Urinary bladder (tissue), 4 donors: ENCODE results near the gene UBE2H. TPM values are rescaled to one million over a fixed set of nuclear protein-coding genes. Genes with fewer than 3 reads are reported as not detected.
"Not testable (repeated sequence)": the region's sequence is repeated elsewhere in the genome, so short reads cannot be mapped to it uniquely, and the experiment has no call there.

ENCODE experiments used
- DNase-seq: peaks from one replicate; pipeline ENCODE4 v3.0.0-alpha.2; 2015; ENCODE audit errors: extremely low spot score
- H3K27ac ChIP-seq: one replicate; pipeline ENCODE4 v1.5.1; 2013; ENCODE audit warnings: low read depth, mild to moderate bottlenecking, moderate library complexity
- H3K36me3 ChIP-seq: one replicate; pipeline ENCODE4 v1.6.1; 2013; ENCODE audit warnings: mild to moderate bottlenecking, moderate library complexity; ENCODE audit not compliant: insufficient read depth
- H3K4me1 ChIP-seq: one replicate; pipeline ENCODE4 v1.6.1; 2013; ENCODE audit warnings: mild to moderate bottlenecking, moderate library complexity; ENCODE audit not compliant: insufficient read depth
- H3K4me3 ChIP-seq: one replicate; pipeline ENCODE4 v1.5.1; 2013; ENCODE audit warnings: low read depth, low read length
- WGBS: extraction: QIAGEN DNeasy Blood & Tissue Kit; methylation state at CpG from one replicate; pipeline ENCODE4 v1.1.7; 2013; 5-methylcytosine and 5-hydroxymethylcytosine counted together
- polyA plus RNA-seq: library from polyadenylated mRNA; stranded (reverse); fragments of 200-250 nt; gene quantifications from one replicate; pipeline ENCODE4 v1.2.3, GENCODE V29; 2013
- total RNA-seq: library from RNA; depleted of rRNA; stranded (reverse); fragments of >200 nt; gene quantifications from one replicate; pipeline ENCODE4 v1.2.3, GENCODE V29; 2014
- donor health status: healthy with polysubstance abuse.
- donor health status: healthy.

The UBE2H gene
- total RNA-seq (86.3 TPM), polyA plus RNA-seq (43.0 TPM)

- 7% methylated on average over 58 of the region's 58 CpGs for WGBS
- Histone ChIP-seq H3K36me3 (no peaks in the 10 kb centered on the region), H3K4me3 (peak within 1 kb of the TSS; percentile 96), H3K4me1 (no peaks in the 10 kb centered on the region), H3K27ac (peak within 1 kb of the TSS; percentile 99)
- no peak for DNase-seq
Observed at GRCh38 chr7:129952653-129953560, at the start of gene UBE2H. Gene UBE2H (minus strand): TSS chr7:129952960. CDS start chr7:129952555, 405 bp downstream.

- WGBS, result 80% methylated on average over 5 of the region's 5 CpGs
- no peaks in the 10 kb centered on the region for H3K36me3 ChIP-seq
- no peaks in the 10 kb centered on the region for H3K4me1 ChIP-seq
- no peak overlapping the region for H3K4me3 ChIP-seq
- DNase-seq, result no peak
- no peak overlapping the region for H3K27ac ChIP-seq
Observed at GRCh38 chr7:129998446-129998845, 45.7 kb upstream of the UBE2H start.

- no peaks in the 10 kb centered on the region for H3K36me3 ChIP-seq
- no peaks in the 10 kb centered on the region for H3K4me1 ChIP-seq
- H3K27ac ChIP-seq, result no peak overlapping the region
- no peak for DNase-seq
- 76% methylated on average over 5 of the region's 5 CpGs for WGBS
- no peak overlapping the region for H3K4me3 ChIP-seq
Observed at GRCh38 chr7:129997285-129997684, 44.5 kb upstream of the UBE2H start.

GRCh38 chr7:129993275-129993674, 40.5 kb upstream of the UBE2H start:
- 70% methylated on average over 8 of the region's 8 CpGs for WGBS

GRCh38 chr7:129990403-129991192, 37.8 kb upstream of the UBE2H start:
- H3K36me3 ChIP-seq, result no peaks in the 10 kb centered on the region
- H3K4me3 ChIP-seq, result no peak overlapping the region
- no peak for DNase-seq
- H3K27ac ChIP-seq, result no peak overlapping the region
- 82% methylated on average over 8 of the region's 8 CpGs for WGBS
- H3K4me1 ChIP-seq, result no peaks in the 10 kb centered on the region

More at GRCh38 chr7:129993275-129993674, 40.5 kb upstream of the UBE2H start:
- DNase-seq, result no peak
- Histone ChIP-seq H3K4me1 (no peaks in the 10 kb centered on the region), H3K27ac (no peak overlapping the region), H3K4me3 (no peak overlapping the region), H3K36me3 (no peaks in the 10 kb centered on the region)

- H3K4me3 ChIP-seq, result no peak overlapping the region
- no peaks in the 10 kb centered on the region for H3K4me1 ChIP-seq
- no peaks in the 10 kb centered on the region for H3K36me3 ChIP-seq
- no peak overlapping the region for H3K27ac ChIP-seq
- WGBS, result 44% methylated on average over 4 of the region's 4 CpGs
- DNase-seq, result no peak
Observed at GRCh38 chr7:129989466-129989865, 36.7 kb upstream of the UBE2H start.

GRCh38 chr7:129986600-129986999, 33.8 kb upstream of the UBE2H start:
- H3K27ac ChIP-seq, result no peak overlapping the region
- WGBS, result 93% methylated on average over 9 of the region's 9 CpGs
- DNase-seq, result no peak
- no peaks in the 10 kb centered on the region for H3K4me1 ChIP-seq
- no peak overlapping the region for H3K4me3 ChIP-seq
- no peaks in the 10 kb centered on the region for H3K36me3 ChIP-seq

GRCh38 chr7:129980667-129981066, 27.9 kb upstream of the UBE2H start:
- Histone ChIP-seq H3K4me1 (no peaks in the 10 kb centered on the region), H3K27ac (no peak overlapping the region), H3K4me3 (no peak overlapping the region), H3K36me3 (no peaks in the 10 kb centered on the region)
- DNase-seq, result no peak
- 82% methylated on average over 2 of the region's 2 CpGs for WGBS

- WGBS, result 78% methylated on average over 1 of the region's 1 CpG
- Histone ChIP-seq H3K27ac (no peak overlapping the region), H3K4me3 (no peak overlapping the region), H3K4me1 (no peaks in the 10 kb centered on the region), H3K36me3 (no peaks in the 10 kb centered on the region)
- no peak for DNase-seq
Observed at GRCh38 chr7:129975309-129975708, 22.5 kb upstream of the UBE2H start.

GRCh38 chr7:129970816-129971215, 18.1 kb upstream of the UBE2H start:
- WGBS, result 64% methylated on average over 3 of the region's 3 CpGs
- H3K27ac ChIP-seq, result no peak overlapping the region
- no peak for DNase-seq

GRCh38 chr7:129969881-129970446, 17.2 kb upstream of the UBE2H start:
- Histone ChIP-seq H3K4me3 (no peak overlapping the region), H3K27ac (no peak overlapping the region), H3K36me3 (no peaks in the 10 kb centered on the region), H3K4me1 (no peaks in the 10 kb centered on the region)
- DNase-seq, result no peak
- WGBS, result 41% methylated on average over 3 of the region's 3 CpGs

More at GRCh38 chr7:129970816-129971215, 18.1 kb upstream of the UBE2H start:
- Histone ChIP-seq H3K4me3 (no peak overlapping the region), H3K4me1 (no peaks in the 10 kb centered on the region), H3K36me3 (no peaks in the 10 kb centered on the region)

- no peaks in the 10 kb centered on the region for H3K36me3 ChIP-seq
- WGBS, result 78% methylated on average over 11 of the region's 11 CpGs
- no peak for DNase-seq
- no peak overlapping the region for H3K27ac ChIP-seq
- no peak overlapping the region for H3K4me3 ChIP-seq
- no peaks in the 10 kb centered on the region for H3K4me1 ChIP-seq
Observed at GRCh38 chr7:129968592-129969383, 16.0 kb upstream of the UBE2H start.

- not testable (repeated sequence) for H3K36me3 ChIP-seq, H3K27ac ChIP-seq, H3K4me3 ChIP-seq, DNase-seq, H3K4me1 ChIP-seq
- WGBS, result 98% methylated on average over 4 of the region's 4 CpGs
Observed at GRCh38 chr7:129960204-129960475, 7.4 kb upstream of the UBE2H start.
